GM12891 (cell line): ENCODE measurements around the gene SNX2.
A peak's percentile ranks its signal among the peaks of the same experiment; 100 is the strongest.

ENCODE experiments used
- DNase-seq: peaks from one replicate; pipeline ENCODE4 v3.0.0; 2011; ENCODE audit warnings: low spot score; ENCODE audit not compliant: insufficient read length
- FAIRE-seq: peaks from 2 replicates; lab custom pipeline; 2011; peaks lifted over from hg19 to GRCh38; lab: Jason Lieb, UNC
- PAX5 ChIP-seq: IDR thresholded peaks from 2 replicates; pipeline ENCODE4 v1.6.1; 2011; ENCODE audit warnings: low read length, moderate library complexity, mild to moderate bottlenecking; ENCODE audit not compliant: insufficient read depth, severe bottlenecking
- POLR2A ChIP-seq: IDR thresholded peaks from 2 replicates; pipeline ENCODE4 v1.6.1; 2011; ENCODE audit warnings: low read depth, low read length, control low read depth
- POLR2AphosphoS5 ChIP-seq: IDR thresholded peaks from 2 replicates; pipeline ENCODE4 v1.6.1; 2011; ENCODE audit warnings: low read depth, low read length, control low read depth
- POU2F2 ChIP-seq: IDR thresholded peaks from 2 replicates; pipeline ENCODE4 v1.6.1; 2011; ENCODE audit warnings: low read depth, mild to moderate bottlenecking, control low read depth, low read length, moderate library complexity
- SPI1 ChIP-seq: IDR thresholded peaks from 2 replicates; pipeline ENCODE4 v1.6.1; 2011; ENCODE audit warnings: low read depth, low read length, control low read depth
- TAF1 ChIP-seq: IDR thresholded peaks from 2 replicates; pipeline ENCODE4 v1.6.1; 2011; ENCODE audit warnings: low read depth, low read length, control low read depth

Gene SNX2

GRCh38 chr5:122877518-122877917 lies 102.6 kb downstream of the SNX2 start:
- TF ChIP-seq SPI1 (peak; percentile 89), POU2F2 (no peak)
- FAIRE-seq (peak; percentile 41), DNase-seq (no peak)

GRCh38 chr5:122879076-122879475 lies 104.2 kb downstream of the SNX2 start:
- no peak for DNase-seq
- no peak for TF ChIP-seq TAF1
- no peak for TF ChIP-seq SPI1
- no peak for TF ChIP-seq POLR2AphosphoS5
- TF ChIP-seq POLR2A = no peak
- TF ChIP-seq POU2F2 = no peak
- no peak for TF ChIP-seq PAX5
- FAIRE-seq = no peak
